ENCODE results near the gene SIL1.
"Not testable (repeated sequence)": the region's sequence is repeated elsewhere in the genome, so short reads cannot be mapped to it uniquely, and the experiment has no call there.

The SIL1 gene

GRCh38 chr5:139197710-139198669 is at the start of gene SIL1:
Gene SIL1 (minus strand): TSS chr5:139198368. CDS start chr5:139127843, 70,525 bp downstream.
- peak; percentile 94 for DNase-seq

GRCh38 chr5:139246394-139246793 is 48.2 kb upstream of the SIL1 start:
- no peak for DNase-seq

- no peak for DNase-seq
Measured at GRCh38 chr5:139245637-139246339, 47.6 kb upstream of the SIL1 start.

- DNase-seq, result no peak
Measured at GRCh38 chr5:139243425-139243970, 45.3 kb upstream of the SIL1 start.

- DNase-seq, result no peak
Measured at GRCh38 chr5:139241139-139241538, 43.0 kb upstream of the SIL1 start.

GRCh38 chr5:139236479-139236878 is 38.3 kb upstream of the SIL1 start:
- DNase-seq, result no peak

- no peak for DNase-seq
Measured at GRCh38 chr5:139232147-139232724, 34.1 kb upstream of the SIL1 start.

GRCh38 chr5:139228201-139228803 is 30.1 kb upstream of the SIL1 start:
- no peak for DNase-seq

- no peak for DNase-seq
Measured at GRCh38 chr5:139226131-139226530, 28.0 kb upstream of the SIL1 start.

GRCh38 chr5:139223481-139223880 is 25.3 kb upstream of the SIL1 start:
- no peak for DNase-seq

- no peak for DNase-seq
Measured at GRCh38 chr5:139222346-139222745, 24.2 kb upstream of the SIL1 start.

GRCh38 chr5:139218038-139218437 is 19.9 kb upstream of the SIL1 start:
- not testable (repeated sequence) for DNase-seq

GRCh38 chr5:139215107-139215975 is 17.2 kb upstream of the SIL1 start:
- no peak for DNase-seq

GRCh38 chr5:139214646-139215045 is 16.5 kb upstream of the SIL1 start:
- DNase-seq, result no peak

GRCh38 chr5:139212906-139213305 is 14.7 kb upstream of the SIL1 start:
- no peak for DNase-seq

- no peak for DNase-seq
Measured at GRCh38 chr5:139212486-139212885, 14.3 kb upstream of the SIL1 start.

GRCh38 chr5:139210585-139210984 is 12.4 kb upstream of the SIL1 start:
- DNase-seq, result no peak

- DNase-seq, result no peak
Measured at GRCh38 chr5:139207297-139208000, 9.3 kb upstream of the SIL1 start.

- DNase-seq, result no peak
Measured at GRCh38 chr5:139205586-139205985, 7.4 kb upstream of the SIL1 start.

GRCh38 chr5:139205124-139205523 is 7.0 kb upstream of the SIL1 start:
- no peak for DNase-seq

- no peak for DNase-seq
Measured at GRCh38 chr5:139204196-139204595, 6.0 kb upstream of the SIL1 start.
